CD14-positive monocyte (primary cell): ENCODE measurements around the gene PTPRE. TPM values are rescaled to one million over a fixed set of nuclear protein-coding genes. Genes with fewer than 3 reads are reported as not detected.
A peak's percentile ranks its signal among the peaks of the same experiment; 100 is the strongest.

ENCODE experiments used
- DNase-seq, 3 donors: peaks; one replicate each; pipeline ENCODE4 v3.0.0-alpha.2; 2011 to 2022
- H2AFZ ChIP-seq: 2 replicates; pipeline ENCODE4 v1.6.0; 2012; ENCODE audit warnings: mild to moderate bottlenecking, low read depth, low read length, inconsistent platforms; ENCODE audit not compliant: insufficient read depth, poor library complexity, severe bottlenecking
- H3K27ac ChIP-seq, 2 donors: 1 replicate in 1 of 2; 2 replicates in 1 of 2; pipeline ENCODE4 v1.5.1; 2012 to 2013; ENCODE audit warnings: low read length in 2 of 2, control low read depth in 1 of 2, inconsistent platforms in 1 of 2, low read depth in 1 of 2, mild to moderate bottlenecking in 1 of 2
- H3K27me3 ChIP-seq, 2 donors: one replicate each; pipeline versions ENCODE4 v1.6.0 to v1.6.1; 2011 to 2013; ENCODE audit warnings: low read length in 2 of 2; ENCODE audit not compliant: control insufficient read depth in 2 of 2, insufficient read depth in 2 of 2
- H3K36me3 ChIP-seq, 2 donors: replicated peaks in 1 of 2; 1 replicate in 1 of 2; 2 replicates in 1 of 2; pipeline versions ENCODE4 v1.5.1 to v1.6.1; 2012 to 2013; ENCODE audit warnings: low read length in 2 of 2, control low read depth in 1 of 2, inconsistent platforms in 1 of 2, mild to moderate bottlenecking in 1 of 2; ENCODE audit not compliant: insufficient read depth in 2 of 2, control insufficient read depth in 1 of 2
- H3K4me1 ChIP-seq, 2 donors: 1 replicate in 1 of 2; 2 replicates in 1 of 2; pipeline versions ENCODE4 v1.5.1 to v1.6.1; 2012 to 2013; ENCODE audit warnings: low read length in 2 of 2, control low read depth in 1 of 2, inconsistent platforms in 1 of 2, mild to moderate bottlenecking in 1 of 2, moderate library complexity in 1 of 2; ENCODE audit not compliant: insufficient read depth in 2 of 2, control insufficient read depth in 1 of 2
- H3K4me2 ChIP-seq: replicated peaks from 2 replicates; pipeline ENCODE3; 2012; ENCODE audit warnings: low read length, moderate library complexity, mild to moderate bottlenecking; ENCODE audit not compliant: poor library complexity, severe bottlenecking; ENCODE audit errors: extremely low read depth
- H3K4me3 ChIP-seq, 3 experiments: fragments of 200-600 bp in 1 of 3; sonication (generic) in 1 of 3; replicated peaks in 1 of 3; 1 replicate in 2 of 3; 2 replicates in 1 of 3; pipeline ENCODE4 v1.5.1; 2011 to 2013; ENCODE audit warnings: low read length in 3 of 3, mild to moderate bottlenecking in 3 of 3, control low read depth in 2 of 3, low read depth in 2 of 3, inconsistent platforms in 1 of 3, moderate library complexity in 1 of 3
- H3K79me2 ChIP-seq: 2 replicates; pipeline ENCODE4 v1.6.0; 2012; ENCODE audit warnings: mild to moderate bottlenecking, control low read depth, inconsistent platforms, low read length, moderate library complexity; ENCODE audit not compliant: insufficient read depth
- H3K9ac ChIP-seq: 2 replicates; pipeline ENCODE4 v1.6.0; 2017; ENCODE audit warnings: low read length, mild to moderate bottlenecking; ENCODE audit not compliant: insufficient read depth, poor library complexity, severe bottlenecking
- H3K9me3 ChIP-seq, 2 donors: replicated peaks in 1 of 2; 1 replicate in 1 of 2; 2 replicates in 1 of 2; pipeline versions ENCODE4 v1.5.1 to v1.6.1; 2012 to 2013; ENCODE audit warnings: low read length in 2 of 2, control low read depth in 1 of 2; ENCODE audit not compliant: control insufficient read depth in 1 of 2, insufficient read depth in 1 of 2
- H4K20me1 ChIP-seq: 2 replicates; pipeline ENCODE4 v1.6.0; 2012; ENCODE audit warnings: mild to moderate bottlenecking, low read length, control low read depth, moderate library complexity; ENCODE audit not compliant: insufficient read depth
- H3K27ac Mint-ChIP-seq, 7 donors: one replicate each; pipeline ENCODE4 v1.8.0; 2020; ENCODE audit warnings: mild to moderate bottlenecking in 7 of 7, mixed read lengths in 7 of 7, moderate library complexity in 6 of 7, inconsistent platforms in 2 of 7
- H3K27me3 Mint-ChIP-seq, 3 donors: one replicate each; pipeline ENCODE4 v1.8.0; 2021 to 2022; ENCODE audit warnings: low read depth in 3 of 3, mild to moderate bottlenecking in 3 of 3, mixed read lengths in 3 of 3, moderate library complexity in 3 of 3, inconsistent platforms in 1 of 3
- H3K36me3 Mint-ChIP-seq, 2 donors: one replicate each; pipeline ENCODE4 v1.8.0; 2020; ENCODE audit warnings: mixed read lengths in 2 of 2, inconsistent platforms in 1 of 2, mild to moderate bottlenecking in 1 of 2
- H3K4me1 Mint-ChIP-seq: one replicate; pipeline ENCODE4 v1.8.0; 2020; ENCODE audit warnings: mild to moderate bottlenecking, mixed read lengths
- H3K4me3 Mint-ChIP-seq, 2 donors: one replicate each; pipeline ENCODE4 v1.8.0; 2020; ENCODE audit warnings: mild to moderate bottlenecking in 2 of 2, mixed read lengths in 2 of 2, moderate library complexity in 1 of 2
- H3K9me3 Mint-ChIP-seq, 7 donors: one replicate each; pipeline ENCODE4 v1.8.0; 2020 to 2022; ENCODE audit warnings: mixed read lengths in 7 of 7, mild to moderate bottlenecking in 6 of 7, moderate library complexity in 6 of 7, inconsistent platforms in 2 of 7
- CTCF ChIP-seq: fragments of 200-600 bp; IDR thresholded peaks from one replicate; pipeline ENCODE4 v1.8.0; 2022; ENCODE audit warnings: antibody characterized with exemption, mild to moderate bottlenecking
- WGBS: methylation state at CpG from one replicate; pipeline ENCODE4 v1.1.5; 2013; ENCODE audit warnings: missing lambda C conversion rate; ENCODE audit not compliant: insufficient coverage; 5-methylcytosine and 5-hydroxymethylcytosine counted together
- intact Hi-C, 2 donors: fragments of 100-400 bp; cut with micrococcal nuclease; formaldehyde crosslinking; loops; one replicate each; pipeline versions ENCODE4 v1.15.0 to v1.15.1; 2023
- polyA plus RNA-seq, 3 donors: library from polyadenylated mRNA; depleted of rRNA in 1 of 3; unstranded in 2 of 3; stranded (reverse) in 1 of 3; fragments of 300-500 nt in 2 of 3; fragments of >200 nt in 1 of 3; fragmentation: Illumina TruSeq in 2 of 3; gene quantifications; 1 replicate in 2 of 3; 2 replicates in 1 of 3; pipeline ENCODE4 v1.2.3, GENCODE V29; 2012 to 2021

PTPRE gene
- polyA plus RNA-seq, 3 donors = 95.2 to 271 (median 125) TPM

- Histone ChIP-seq H3K4me1 (peaks cover 94 to 99% of the 10 kb centered on the region in 2 donors), H4K20me1 (peaks cover 95% of the 10 kb centered on the region), H3K27me3 (no peaks in the 10 kb centered on the region), H3K36me3 (peaks cover 76 to 84% of the 10 kb centered on the region in 2 donors), H3K9ac (no peak overlapping the region), H3K4me2 (peak overlapping the region; percentile 45), H3K79me2 (peaks cover 83% of the 10 kb centered on the region), H3K27ac (peak overlapping the region; percentile 87 to 94), H3K9me3 (no peaks in the 10 kb centered on the region), H2AFZ (no peak overlapping the region), H3K4me3 (peak overlapping the region in 1 of 3 experiments; percentile 46)
- H3K9me3 Mint-ChIP-seq = peaks cover 0 to 1% (median 0%) of the 10 kb centered on the region in 7 donors
- H3K4me3 Mint-ChIP-seq = peak overlapping the region in 1 of 2 donors; percentile 41
- peaks cover 0 to 12% (median 0%) of the 10 kb centered on the region in 3 donors for H3K27me3 Mint-ChIP-seq
- DNase-seq = no peak
- peaks cover 95% of the 10 kb centered on the region for H3K4me1 Mint-ChIP-seq
- peak overlapping the region; percentile 97 to 100 (median 98) for H3K27ac Mint-ChIP-seq
- no peak for TF ChIP-seq CTCF
- intact Hi-C loops = no loop called here
- H3K36me3 Mint-ChIP-seq = peaks cover 92 to 96% of the 10 kb centered on the region in 2 donors
- 99% methylated on average over 25 of the region's 25 CpGs for WGBS
These were observed 148.4 kb downstream of the PTPRE start for GRCh38 chr10:128055061-128055868.

- H3K27ac ChIP-seq = peak overlapping the region; percentile 5 to 7
- Mint-ChIP-seq H3K27me3 (peaks cover 0 to 4% (median 0%) of the 10 kb centered on the region in 3 donors), H3K36me3 (peaks cover 92 to 96% of the 10 kb centered on the region in 2 donors), H3K27ac (peak overlapping the region; percentile 3 to 100 (median 86)), H3K9me3 (peaks cover 0 to 1% (median 0%) of the 10 kb centered on the region in 7 donors), H3K4me1 (peaks cover 95% of the 10 kb centered on the region), H3K4me3 (no peak overlapping the region)
- 95% methylated on average over 15 of the region's 17 CpGs for WGBS
- H2AFZ ChIP-seq = no peak overlapping the region
- no peak overlapping the region for H3K9ac ChIP-seq
- H3K4me1 ChIP-seq = peaks cover 93 to 99% of the 10 kb centered on the region in 2 donors
- no peak overlapping the region for H3K4me2 ChIP-seq
- no peak for DNase-seq
- intact Hi-C loops = no loop called here
- peaks cover 88 to 94% of the 10 kb centered on the region in 2 donors for H3K36me3 ChIP-seq
- no peak overlapping the region for H3K4me3 ChIP-seq
- H4K20me1 ChIP-seq = peaks cover 92% of the 10 kb centered on the region
- no peaks in the 10 kb centered on the region for H3K9me3 ChIP-seq
- no peaks in the 10 kb centered on the region for H3K27me3 ChIP-seq
- H3K79me2 ChIP-seq = peaks cover 77% of the 10 kb centered on the region
- no peak for TF ChIP-seq CTCF
These were observed 149.6 kb downstream of the PTPRE start for GRCh38 chr10:128056303-128057050.
